Neural crest cell (in vitro differentiated cells): ENCODE data around the gene ADRM1. TPM values are rescaled to one million over a fixed set of nuclear protein-coding genes. Genes with fewer than 3 reads are reported as not detected.

ENCODE experiments used
- DNase-seq: peaks from one replicate; pipeline ENCODE4 v3.0.0; 2021; ENCODE audit warnings: low read depth, mixed read lengths, low spot score
- H3K27ac Mint-ChIP-seq: one replicate; pipeline ENCODE4 v1.8.0; 2021; ENCODE audit warnings: mild to moderate bottlenecking, mixed read lengths; ENCODE audit not compliant: unreplicated experiment
- H3K27me3 Mint-ChIP-seq: 2 replicates; pipeline ENCODE4 v1.8.0; 2021; ENCODE audit warnings: low read depth, mild to moderate bottlenecking, mixed read lengths
- H3K36me3 Mint-ChIP-seq: 2 replicates; pipeline ENCODE4 v1.8.0; 2021; ENCODE audit warnings: low read depth, mild to moderate bottlenecking, mixed read lengths
- H3K4me1 Mint-ChIP-seq: 2 replicates; pipeline ENCODE4 v1.8.0; 2021; ENCODE audit warnings: mixed read lengths
- H3K4me3 Mint-ChIP-seq: one replicate; pipeline ENCODE4 v1.8.0; 2021; ENCODE audit warnings: mild to moderate bottlenecking, mixed read lengths
- H3K9me3 Mint-ChIP-seq: 2 replicates; pipeline ENCODE4 v1.8.0; 2021; ENCODE audit warnings: mixed read lengths
- CTCF ChIP-seq: fragments of 200-600 bp; sonication (generic); conservative IDR thresholded peaks from 2 replicates; pipeline ENCODE4 v1.5.0; 2021; ENCODE audit warnings: antibody characterized with exemption, mild to moderate bottlenecking
- total RNA-seq: library from RNA; stranded (reverse); gene quantifications from 2 replicates; pipeline ENCODE4 v1.2.1, GENCODE V29; 2021

The ADRM1 gene
- total RNA-seq, 1 donor from 2014 or later, result 98.8 TPM

GRCh38 chr20:62280303-62280702 lies 22.5 kb upstream of the ADRM1 start:
- peaks cover 3% of the 10 kb centered on the region for H3K36me3 Mint-ChIP-seq
- no peak for DNase-seq
- H3K27ac Mint-ChIP-seq, result no peak overlapping the region
- H3K9me3 Mint-ChIP-seq, result no peaks in the 10 kb centered on the region
- no peak overlapping the region for H3K4me3 Mint-ChIP-seq
- H3K27me3 Mint-ChIP-seq, result no peaks in the 10 kb centered on the region
- no peaks in the 10 kb centered on the region for H3K4me1 Mint-ChIP-seq
- TF ChIP-seq CTCF, result no peak

GRCh38 chr20:62281161-62281933 lies 21.4 kb upstream of the ADRM1 start:
- H3K4me3 Mint-ChIP-seq, result no peak overlapping the region
- H3K36me3 Mint-ChIP-seq, result peaks cover 3% of the 10 kb centered on the region
- no peak for DNase-seq
- H3K27me3 Mint-ChIP-seq, result no peaks in the 10 kb centered on the region
- no peak for TF ChIP-seq CTCF
- H3K27ac Mint-ChIP-seq, result peak overlapping the region; percentile 43
- H3K9me3 Mint-ChIP-seq, result no peaks in the 10 kb centered on the region
- H3K4me1 Mint-ChIP-seq, result no peaks in the 10 kb centered on the region

GRCh38 chr20:62282103-62282502 lies 20.7 kb upstream of the ADRM1 start:
- H3K4me3 Mint-ChIP-seq, result no peak overlapping the region
- no peak for TF ChIP-seq CTCF
- H3K27ac Mint-ChIP-seq, result no peak overlapping the region
- no peaks in the 10 kb centered on the region for H3K27me3 Mint-ChIP-seq
- no peak for DNase-seq
- no peaks in the 10 kb centered on the region for H3K4me1 Mint-ChIP-seq
- H3K36me3 Mint-ChIP-seq, result peaks cover 3% of the 10 kb centered on the region
- H3K9me3 Mint-ChIP-seq, result no peaks in the 10 kb centered on the region

GRCh38 chr20:62282877-62283503 lies 19.8 kb upstream of the ADRM1 start:
- Mint-ChIP-seq H3K27ac (no peak overlapping the region), H3K4me1 (no peaks in the 10 kb centered on the region), H3K9me3 (no peaks in the 10 kb centered on the region), H3K4me3 (no peak overlapping the region), H3K27me3 (no peaks in the 10 kb centered on the region), H3K36me3 (peaks cover 3% of the 10 kb centered on the region)
- DNase-seq, result no peak
- no peak for TF ChIP-seq CTCF

- Mint-ChIP-seq H3K9me3 (no peaks in the 10 kb centered on the region), H3K36me3 (peaks cover 3% of the 10 kb centered on the region), H3K27ac (no peak overlapping the region), H3K4me1 (no peaks in the 10 kb centered on the region), H3K4me3 (no peak overlapping the region), H3K27me3 (no peaks in the 10 kb centered on the region)
- TF ChIP-seq CTCF, result no peak
- DNase-seq, result no peak
Measured at GRCh38 chr20:62284448-62284847, 18.3 kb upstream of the ADRM1 start.
